Right renal cortex interstitium (tissue), 3 donors: ENCODE data around the gene SARS2. TPM values are rescaled to one million over a fixed set of nuclear protein-coding genes. Genes with fewer than 3 reads are reported as not detected.

Source experiments
- DNase-seq, 3 donors: peaks; one replicate each; pipeline ENCODE4 v3.0.0-alpha.2; 2013; ENCODE audit warnings: low read depth in 3 of 3, low spot score in 2 of 3
- polyA plus RNA-seq, 3 donors: library from polyadenylated mRNA; unstranded; fragments of 120-200 nt; gene quantifications; one replicate each; pipeline ENCODE4 v1.2.1, GENCODE V29; 2013; ENCODE audit not compliant: insufficient read length in 3 of 3

The SARS2 gene
- polyA plus RNA-seq, 3 donors = 31.4 to 36.7 (median 34.6) TPM

DNA sequence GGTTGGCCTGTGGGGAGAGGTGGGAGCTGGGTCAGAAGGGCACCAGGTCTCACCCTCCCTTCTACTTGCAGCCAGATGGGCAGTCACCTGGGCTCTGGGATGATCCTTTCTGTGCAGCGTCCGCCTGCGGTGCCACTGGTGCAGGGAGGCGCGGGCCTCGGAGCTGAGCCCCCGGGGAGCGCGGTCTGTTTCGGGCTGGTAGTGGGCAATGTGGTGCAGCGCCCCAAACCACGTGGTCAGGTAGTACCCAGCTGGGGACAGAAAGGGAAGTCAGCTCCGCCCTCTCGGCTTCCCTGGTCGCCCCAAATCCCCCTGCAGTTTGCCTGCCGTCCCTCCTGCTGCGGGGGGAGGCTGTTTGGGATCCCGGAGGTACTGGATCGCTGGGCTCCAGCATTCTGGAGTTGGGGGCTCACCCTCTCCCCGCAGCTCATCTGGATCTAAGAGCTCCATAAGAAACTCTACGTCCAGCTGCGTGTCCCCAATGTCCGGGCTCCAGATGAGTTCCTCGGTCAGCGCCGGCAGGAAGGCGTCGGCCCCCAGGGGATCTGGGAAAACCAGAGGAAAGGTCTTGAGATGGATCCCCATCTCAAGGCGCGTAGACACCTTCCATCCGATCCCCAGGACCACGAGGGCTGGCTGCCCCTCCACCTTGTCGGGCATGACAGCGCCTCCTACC is 61.3 kb downstream of the SARS2 start:
- DNase-seq = no peak

DNA sequence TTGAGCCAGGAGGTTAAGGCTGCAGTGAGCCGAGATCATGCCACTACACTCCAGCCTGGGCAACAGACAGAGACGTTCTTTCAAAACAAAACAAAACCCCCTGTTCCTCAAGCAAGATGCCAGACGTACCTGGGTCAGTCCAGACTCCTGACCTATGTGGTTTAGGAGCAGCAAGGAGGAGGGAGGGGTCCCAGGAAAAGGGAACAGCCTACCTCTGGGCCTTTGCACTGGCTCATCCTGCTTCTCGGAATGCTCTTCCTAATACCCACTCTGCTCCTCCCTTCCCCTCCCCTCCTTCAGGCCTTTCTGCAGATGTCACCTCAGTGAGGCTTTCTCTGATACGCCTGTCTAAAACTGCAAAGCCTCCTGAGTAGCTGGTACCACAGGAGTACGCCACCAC is 62.0 kb downstream of the SARS2 start:
- no peak for DNase-seq

DNA sequence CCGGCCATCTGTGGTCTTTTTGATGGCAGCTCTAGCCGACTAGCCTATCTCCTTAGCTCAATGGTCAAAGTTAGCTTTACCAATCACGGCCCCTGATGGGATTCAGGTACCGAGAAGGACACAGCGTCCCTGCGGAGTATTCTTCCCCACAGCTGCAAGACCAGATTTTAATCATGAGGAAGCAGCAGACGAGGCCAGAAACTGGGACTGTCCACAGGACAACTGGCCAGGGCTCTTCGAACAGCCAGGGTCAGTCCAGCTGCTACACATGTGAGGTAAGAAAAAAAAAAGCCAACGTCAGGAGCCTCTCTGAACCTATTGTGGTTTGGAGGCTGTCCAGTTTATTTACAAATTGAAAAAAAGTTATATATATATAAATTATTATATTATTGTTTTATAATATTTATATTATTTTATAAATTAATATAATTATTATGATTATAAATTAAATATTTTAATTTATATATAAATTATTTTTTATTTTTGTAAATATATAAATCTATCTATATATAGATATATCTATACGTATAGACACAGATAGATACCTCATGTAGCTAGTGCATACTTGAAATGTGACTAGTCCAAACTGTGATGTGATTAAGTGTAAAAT is 63.3 kb downstream of the SARS2 start:
- no peak for DNase-seq

Other genes with a start within 250 kb of the SARS2 start
- gene CAPN12, start 186.3 kb downstream of the SARS2 start, polyA plus RNA-seq = 1 to 10 TPM; 4.2 to 5.8 (median 4.7) TPM
- 1 to 10 TPM in 1 of 3 donors, under 1 TPM in 1, not detected in 1; 0.40 to 1.2 TPM for gene LGALS7, start 157.2 kb downstream of the SARS2 start, polyA plus RNA-seq
- 1 to 10 TPM in 2 of 3 donors, not detected in 1; 1.4 TPM for gene LGALS7B, start 141.6 kb downstream of the SARS2 start, polyA plus RNA-seq
- 1 to 10 TPM in 2 of 3 donors, under 1 TPM in 1; 0.72 to 1.6 (median 1.1) TPM for gene LGALS4, start 117.8 kb downstream of the SARS2 start, polyA plus RNA-seq
- 100 to 1,000 TPM; 144 to 168 (median 151) TPM for gene ECH1, start 99.0 kb downstream of the SARS2 start, polyA plus RNA-seq
- gene HNRNPL, start 80.8 kb downstream of the SARS2 start, polyA plus RNA-seq = 100 to 1,000 TPM; 473 to 492 (median 480) TPM
- gene RINL, start 52.5 kb downstream of the SARS2 start, polyA plus RNA-seq = 1 to 10 TPM; 6.3 to 8.4 (median 6.5) TPM
- 10 to 100 TPM; 35.8 to 41.0 (median 38.5) TPM for gene SIRT2, start 31.1 kb downstream of the SARS2 start, polyA plus RNA-seq
- gene NFKBIB, start 30.8 kb downstream of the SARS2 start, polyA plus RNA-seq = 1 to 10 TPM; 6.9 to 7.9 (median 7.7) TPM
- gene CCER2, start 18.6 kb downstream of the SARS2 start, polyA plus RNA-seq = under 1 TPM; 0.41 to 0.65 (median 0.42) TPM
- gene MRPS12, start 181 bp upstream of the SARS2 start, polyA plus RNA-seq = 10 to 100 TPM; 15.2 to 21.4 (median 15.8) TPM
- 10 to 100 TPM; 57.6 to 59.5 (median 57.6) TPM for gene FBXO17, start 45.0 kb upstream of the SARS2 start, polyA plus RNA-seq
- gene FBXO27, start 101.8 kb upstream of the SARS2 start, polyA plus RNA-seq = 1 to 10 TPM; 6.3 to 7.3 (median 7.0) TPM
- gene ACP7, start 153.6 kb upstream of the SARS2 start, polyA plus RNA-seq = under 1 TPM; 0.31 to 0.76 (median 0.64) TPM
- 10 to 100 TPM; 40.0 to 50.1 (median 45.4) TPM for gene PAK4, start 195.0 kb upstream of the SARS2 start, polyA plus RNA-seq